AG04450 (cell line): ENCODE data around the gene ENOSF1. TPM values are rescaled to one million over a fixed set of nuclear protein-coding genes. Genes with fewer than 3 reads are reported as not detected.

Experiments used
- CTCF ChIA-PET: fragments of 300-600, 350-600 bp; formaldehyde crosslinking; extraction: SDS; loops from one replicate; lab custom pipeline; 2022; ENCODE audit warnings: antibody characterized with exemption, inconsistent platforms; lab: Charles Lee
- POLR2A ChIA-PET: fragments of 350-600 bp; formaldehyde crosslinking; extraction: SDS; loops from one replicate; lab custom pipeline; 2021; ENCODE audit warnings: antibody characterized with exemption, inconsistent platforms; lab: Yijun Ruan, JAX
- DNase-seq: peaks from one replicate; pipeline ENCODE4 v3.0.0-alpha.2; 2011; ENCODE audit warnings: low read depth, low spot score
- H3K27ac ChIP-seq: one replicate; pipeline ENCODE4 v1.5.1; 2012; ENCODE audit warnings: low read depth, low read length, control low read depth
- H3K27me3 ChIP-seq: one replicate; pipeline ENCODE4 v1.6.0; 2012; ENCODE audit warnings: low read length; ENCODE audit not compliant: control insufficient read depth, insufficient read depth
- H3K4me3 ChIP-seq: 2 replicates; pipeline ENCODE4 v1.5.1; 2011; ENCODE audit warnings: mild to moderate bottlenecking, low read depth, low read length, control low read depth
- H3K9me3 ChIP-seq: 2 replicates; pipeline ENCODE4 v1.5.1; 2012; ENCODE audit warnings: low read length; ENCODE audit not compliant: control insufficient read depth, insufficient read depth
- polyA plus RNA-seq: library from polyadenylated mRNA; depleted of rRNA; stranded (reverse); fragments of >200 nt; gene quantifications from 2 replicates; pipeline ENCODE4 v1.2.3, GENCODE V29; 2011
- TF ChIP-seq, protein P1 (sequence below): IDR thresholded peaks from 2 replicates; pipeline ENCODE4 v1.5.1; 2011; ENCODE audit warnings: low read depth, low read length, control low read depth, inconsistent platforms

ENOSF1 gene
- polyA plus RNA-seq, 1 experiment: 10.9 TPM

DNA sequence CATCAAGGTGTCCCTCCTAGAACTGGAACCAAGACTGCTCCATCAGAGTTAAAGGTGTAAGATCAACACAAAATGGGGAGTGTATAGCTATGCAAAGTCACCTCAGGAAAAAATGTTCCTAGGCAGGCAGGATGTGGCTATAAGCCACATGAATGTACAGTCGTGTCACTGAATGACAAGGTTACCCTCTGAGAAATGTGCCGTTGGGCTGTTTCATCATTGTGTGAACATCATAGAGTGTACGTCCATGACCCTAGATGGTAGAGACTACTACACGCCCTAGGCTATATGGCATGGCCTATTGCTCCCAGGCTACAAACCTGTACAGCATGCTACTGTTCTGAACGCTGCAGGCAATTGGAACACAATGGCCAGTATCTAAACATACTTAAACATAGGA is 30.4 kb downstream of the ENOSF1 start:
- H3K27ac ChIP-seq: no peak overlapping the region
- H3K4me3 ChIP-seq: no peak overlapping the region
- ChIA-PET POLR2A (no interaction called here), CTCF (no interaction called here)
- no peaks in the 10 kb centered on the region for H3K9me3 ChIP-seq
- no peak for DNase-seq
- TF ChIP-seq, protein P1, sequence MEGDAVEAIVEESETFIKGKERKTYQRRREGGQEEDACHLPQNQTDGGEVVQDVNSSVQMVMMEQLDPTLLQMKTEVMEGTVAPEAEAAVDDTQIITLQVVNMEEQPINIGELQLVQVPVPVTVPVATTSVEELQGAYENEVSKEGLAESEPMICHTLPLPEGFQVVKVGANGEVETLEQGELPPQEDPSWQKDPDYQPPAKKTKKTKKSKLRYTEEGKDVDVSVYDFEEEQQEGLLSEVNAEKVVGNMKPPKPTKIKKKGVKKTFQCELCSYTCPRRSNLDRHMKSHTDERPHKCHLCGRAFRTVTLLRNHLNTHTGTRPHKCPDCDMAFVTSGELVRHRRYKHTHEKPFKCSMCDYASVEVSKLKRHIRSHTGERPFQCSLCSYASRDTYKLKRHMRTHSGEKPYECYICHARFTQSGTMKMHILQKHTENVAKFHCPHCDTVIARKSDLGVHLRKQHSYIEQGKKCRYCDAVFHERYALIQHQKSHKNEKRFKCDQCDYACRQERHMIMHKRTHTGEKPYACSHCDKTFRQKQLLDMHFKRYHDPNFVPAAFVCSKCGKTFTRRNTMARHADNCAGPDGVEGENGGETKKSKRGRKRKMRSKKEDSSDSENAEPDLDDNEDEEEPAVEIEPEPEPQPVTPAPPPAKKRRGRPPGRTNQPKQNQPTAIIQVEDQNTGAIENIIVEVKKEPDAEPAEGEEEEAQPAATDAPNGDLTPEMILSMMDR: no peak
- no peaks in the 10 kb centered on the region for H3K27me3 ChIP-seq

DNA sequence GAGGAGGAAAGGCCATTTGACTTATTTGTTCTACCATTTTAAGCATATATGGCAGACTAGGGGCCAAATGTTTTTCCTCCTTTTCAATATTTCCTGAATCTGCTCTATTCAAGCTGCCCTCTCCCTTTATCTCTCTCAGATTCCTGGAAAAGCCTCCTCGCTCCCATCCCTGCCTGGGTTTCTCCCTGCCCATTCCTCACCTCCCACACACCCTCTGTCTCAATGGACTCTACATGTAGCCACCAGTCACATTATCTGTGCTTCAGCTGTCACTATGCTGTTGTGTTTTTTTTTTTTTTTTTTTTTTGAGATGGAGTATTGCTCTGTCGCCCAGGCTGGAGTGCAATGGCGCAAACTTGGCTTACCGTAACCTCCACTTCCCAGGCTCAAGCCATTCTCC is 32.0 kb downstream of the ENOSF1 start:
- ChIA-PET CTCF (interaction anchor here (1.6 kb wide), 1 partner anchor 150 kb away, joined by 4 read pairs; no protein-coding TSS in a partner anchor), POLR2A (no interaction called here)
- Histone ChIP-seq H3K4me3 (no peak overlapping the region), H3K9me3 (no peaks in the 10 kb centered on the region), H3K27me3 (no peaks in the 10 kb centered on the region), H3K27ac (no peak overlapping the region)
- TF ChIP-seq, protein P1: no peak
- DNase-seq: no peak

GRCh38 chr18:679516-679915 is 32.9 kb downstream of the ENOSF1 start:
- no peak overlapping the region for H3K4me3 ChIP-seq
- DNase-seq: no peak
- ChIA-PET POLR2A (no interaction called here), CTCF (interaction anchor here (0.7 kb wide), 1 partner anchor 8 kb away, joined by 5 read pairs; no protein-coding TSS in a partner anchor)
- H3K27me3 ChIP-seq: no peaks in the 10 kb centered on the region
- TF ChIP-seq, protein P1: no peak
- no peaks in the 10 kb centered on the region for H3K9me3 ChIP-seq
- no peak overlapping the region for H3K27ac ChIP-seq

DNA sequence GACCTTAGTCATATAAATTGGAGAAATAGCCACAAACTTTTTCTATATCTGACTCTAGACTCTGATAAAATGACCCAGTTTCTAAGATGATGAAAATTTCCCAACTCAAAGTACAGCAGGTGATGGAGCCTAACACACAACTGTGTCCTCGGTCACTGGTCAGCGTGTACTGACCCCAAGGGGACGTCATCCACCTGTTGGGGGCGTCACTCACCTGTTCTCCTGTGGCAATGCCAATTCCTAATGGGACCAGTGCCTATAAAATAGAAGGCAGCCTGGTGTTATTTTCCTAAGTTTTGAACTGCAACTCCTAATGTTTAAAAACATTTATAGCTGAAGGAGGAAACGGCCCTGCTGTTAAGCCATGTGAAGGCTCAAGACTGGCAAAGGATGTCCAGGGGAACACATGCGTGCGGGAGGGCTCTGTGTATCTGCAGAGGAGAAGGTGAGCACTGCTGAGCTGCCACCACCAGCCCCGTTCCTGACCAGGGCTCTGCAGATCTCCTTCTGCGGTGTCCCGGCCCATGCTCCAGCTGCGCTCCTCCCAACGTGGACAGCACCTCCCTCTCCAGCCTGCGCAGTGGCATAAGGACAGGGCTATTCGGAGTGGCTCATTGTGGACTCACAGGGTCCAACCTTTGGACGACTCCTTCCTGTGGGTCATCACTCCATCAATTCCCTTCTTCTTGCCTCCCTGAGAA is 33.8 kb downstream of the ENOSF1 start:
- no peaks in the 10 kb centered on the region for H3K9me3 ChIP-seq
- POLR2A ChIA-PET: no interaction called here
- H3K27me3 ChIP-seq: no peaks in the 10 kb centered on the region
- CTCF ChIA-PET: no interaction called here
- no peak for DNase-seq
- no peak overlapping the region for H3K4me3 ChIP-seq
- TF ChIP-seq, protein P1: no peak
- H3K27ac ChIP-seq: no peak overlapping the region

- no peak for DNase-seq
- Histone ChIP-seq H3K4me3 (no peak overlapping the region), H3K27ac (no peak overlapping the region), H3K9me3 (no peaks in the 10 kb centered on the region), H3K27me3 (no peaks in the 10 kb centered on the region)
- ChIA-PET POLR2A (no interaction called here), CTCF (interaction anchor here (1.2 kb wide), 1 partner anchor 153 kb away, joined by 5 read pairs; no protein-coding TSS in a partner anchor)
- TF ChIP-seq, protein P1: no peak
These were observed 34.5 kb downstream of the ENOSF1 start for GRCh38 chr18:677951-678381.
